Esophagus (tissue), 2 donors: ENCODE measurements around the gene JAK1. TPM values are rescaled to one million over a fixed set of nuclear protein-coding genes. Genes with fewer than 3 reads are reported as not detected.

Experiments used
- H3K27ac ChIP-seq, 2 donors: one replicate each; pipeline ENCODE4 v1.5.1; 2013; ENCODE audit warnings: low read depth in 2 of 2, mild to moderate bottlenecking in 2 of 2, inconsistent platforms in 1 of 2, low read length in 1 of 2, moderate library complexity in 1 of 2
- H3K27me3 ChIP-seq, 2 donors: one replicate each; pipeline ENCODE4 v1.6.1; 2013; ENCODE audit warnings: low read length in 2 of 2, control low read depth in 1 of 2, mild to moderate bottlenecking in 1 of 2; ENCODE audit not compliant: insufficient read depth in 2 of 2, control insufficient read depth in 1 of 2
- H3K36me3 ChIP-seq, 2 donors: one replicate each; pipeline ENCODE4 v1.6.1; 2013; ENCODE audit warnings: low read length in 1 of 2; ENCODE audit not compliant: control insufficient read depth in 2 of 2, insufficient read depth in 2 of 2
- H3K4me1 ChIP-seq, 2 donors: one replicate each; pipeline ENCODE4 v1.6.1; 2013; ENCODE audit warnings: low read length in 1 of 2; ENCODE audit not compliant: control insufficient read depth in 2 of 2, insufficient read depth in 2 of 2
- H3K4me3 ChIP-seq, 2 donors: one replicate each; pipeline ENCODE4 v1.5.1; 2013; ENCODE audit warnings: low read length in 2 of 2, mild to moderate bottlenecking in 2 of 2, low read depth in 1 of 2, moderate library complexity in 1 of 2
- H3K9me3 ChIP-seq, 2 donors: one replicate each; pipeline ENCODE4 v1.6.1; 2013; ENCODE audit warnings: mild to moderate bottlenecking in 2 of 2, low read depth in 1 of 2, low read length in 1 of 2, moderate library complexity in 1 of 2; ENCODE audit not compliant: control insufficient read depth in 2 of 2, insufficient read depth in 1 of 2
- WGBS, 2 donors: extraction: QIAGEN DNeasy Blood & Tissue Kit; methylation state at CpG; one replicate each; pipeline ENCODE4 v1.1.7; 2013; 5-methylcytosine and 5-hydroxymethylcytosine counted together
- polyA plus RNA-seq, 2 donors: library from polyadenylated mRNA; stranded (reverse); fragments of 200-250 nt; gene quantifications; one replicate each; pipeline ENCODE4 v1.2.3, GENCODE V29; 2013
- donor health status: healthy with polysubstance abuse.
- donor health status: Bipolar disorder and iron deficiency.

Gene JAK1
- polyA plus RNA-seq, 2 donors = 13.1 to 20.9 TPM

GRCh38 chr1:64981601-64982533 lies 15.5 kb upstream of the JAK1 start:
- H3K4me3 ChIP-seq = no peak overlapping the region
- H3K27me3 ChIP-seq = no peaks in the 10 kb centered on the region
- 43 to 60% methylated on average over 7 of the region's 7 CpGs for WGBS, 2 donors
- H3K27ac ChIP-seq = peak overlapping the region in 1 of 2 donors; percentile 14
- H3K36me3 ChIP-seq = no peaks in the 10 kb centered on the region
- peaks cover 0 to 2% of the 10 kb centered on the region in 2 donors for H3K4me1 ChIP-seq
- H3K9me3 ChIP-seq = no peaks in the 10 kb centered on the region

DNA sequence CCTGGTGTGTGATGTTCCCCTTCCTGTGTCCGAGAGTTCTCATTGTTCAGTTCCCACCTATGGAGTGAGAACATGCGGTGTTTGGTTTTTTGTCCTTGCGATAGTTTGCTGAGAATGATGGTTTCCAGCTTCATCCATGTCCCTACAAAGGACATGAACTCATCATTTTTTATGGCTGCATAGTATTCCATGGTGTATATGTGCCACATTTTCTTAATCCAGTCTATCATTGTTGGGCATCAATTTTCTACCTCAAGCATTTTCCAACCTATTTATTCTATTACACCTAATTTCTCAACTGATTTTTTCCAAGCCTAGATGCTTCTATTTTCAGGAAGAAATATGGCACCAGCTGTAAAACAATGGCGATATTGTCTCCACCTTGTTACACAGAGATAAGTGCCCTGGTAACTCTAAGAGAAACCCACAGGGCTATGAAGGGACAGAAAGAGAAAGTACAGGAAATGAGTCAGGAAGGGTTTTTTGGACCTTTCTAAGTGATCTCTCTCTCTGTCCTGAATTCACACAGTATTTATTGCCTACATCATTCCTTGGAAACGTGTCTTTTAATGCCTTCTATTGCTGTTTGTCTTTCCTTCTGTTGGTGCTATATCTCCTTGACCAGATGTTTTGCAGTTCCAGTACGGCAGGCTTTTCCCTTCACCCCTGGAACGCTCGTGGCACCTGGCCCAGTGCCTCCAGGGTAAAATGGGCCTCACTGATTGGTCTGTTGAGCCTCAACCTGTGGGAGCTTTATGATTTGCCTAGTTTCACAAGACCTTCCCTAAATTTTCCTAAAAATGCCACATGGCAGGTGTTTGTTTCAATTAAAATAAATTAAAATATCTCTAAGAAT lies 14.6 kb upstream of the JAK1 start:
- no peaks in the 10 kb centered on the region for H3K36me3 ChIP-seq
- no peaks in the 10 kb centered on the region for H3K27me3 ChIP-seq
- peaks cover 0 to 2% of the 10 kb centered on the region in 2 donors for H3K4me1 ChIP-seq
- no peak overlapping the region for H3K4me3 ChIP-seq
- H3K27ac ChIP-seq = no peak overlapping the region
- no peaks in the 10 kb centered on the region for H3K9me3 ChIP-seq
- 71 to 72% methylated on average over 8 of the region's 8 CpGs for WGBS, 2 donors

DNA sequence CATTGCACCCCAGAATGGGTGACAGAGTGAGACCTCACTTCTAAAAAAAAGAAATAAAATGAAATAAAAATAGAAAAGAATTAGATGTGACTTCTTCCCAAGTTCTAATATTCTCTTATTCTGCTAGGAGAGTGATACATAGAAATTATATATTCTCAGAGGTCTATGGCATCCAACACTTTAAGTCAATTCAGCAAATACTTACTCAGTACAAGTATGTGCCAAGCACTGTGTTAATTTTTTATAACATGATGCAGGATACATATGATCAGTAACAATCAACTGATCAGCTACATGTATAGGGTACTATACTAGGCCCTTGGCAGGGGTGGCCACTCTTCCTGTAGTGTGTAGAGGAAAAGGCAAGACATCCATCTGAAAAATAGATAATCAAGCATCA lies 13.0 kb upstream of the JAK1 start:
- H3K27ac ChIP-seq = no peak overlapping the region
- no peaks in the 10 kb centered on the region for H3K36me3 ChIP-seq
- H3K27me3 ChIP-seq = no peaks in the 10 kb centered on the region
- no peak overlapping the region for H3K4me3 ChIP-seq
- no peaks in the 10 kb centered on the region for H3K9me3 ChIP-seq
- H3K4me1 ChIP-seq = peaks cover 0 to 2% of the 10 kb centered on the region in 2 donors

GRCh38 chr1:64976361-64976760 lies 10.0 kb upstream of the JAK1 start:
- no peak overlapping the region for H3K4me3 ChIP-seq
- no peaks in the 10 kb centered on the region for H3K27me3 ChIP-seq
- H3K27ac ChIP-seq = no peak overlapping the region
- no peaks in the 10 kb centered on the region for H3K36me3 ChIP-seq
- H3K9me3 ChIP-seq = no peaks in the 10 kb centered on the region
- 93 to 98% methylated on average over 3 of the region's 3 CpGs for WGBS, 2 donors
- H3K4me1 ChIP-seq = peaks cover 0 to 2% of the 10 kb centered on the region in 2 donors

- H3K36me3 ChIP-seq = no peaks in the 10 kb centered on the region
- no peaks in the 10 kb centered on the region for H3K4me1 ChIP-seq
- WGBS, 2 donors = 80 to 84% methylated on average over 5 of the region's 5 CpGs
- no peak overlapping the region for H3K4me3 ChIP-seq
- no peaks in the 10 kb centered on the region for H3K27me3 ChIP-seq
- no peak overlapping the region for H3K27ac ChIP-seq
- H3K9me3 ChIP-seq = no peaks in the 10 kb centered on the region
Measured at GRCh38 chr1:64975740-64976139, 9.4 kb upstream of the JAK1 start.

- no peaks in the 10 kb centered on the region for H3K36me3 ChIP-seq
- H3K4me1 ChIP-seq = no peaks in the 10 kb centered on the region
- WGBS, 2 donors = 88 to 95% methylated on average over 1 of the region's 1 CpG
- H3K9me3 ChIP-seq = no peaks in the 10 kb centered on the region
- no peak overlapping the region for H3K4me3 ChIP-seq
- H3K27ac ChIP-seq = no peak overlapping the region
- no peaks in the 10 kb centered on the region for H3K27me3 ChIP-seq
Measured at GRCh38 chr1:64975127-64975526, 8.8 kb upstream of the JAK1 start.

GRCh38 chr1:64974288-64974825 lies 8.0 kb upstream of the JAK1 start:
- WGBS, 2 donors = 78 to 79% methylated on average over 2 of the region's 2 CpGs
- no peaks in the 10 kb centered on the region for H3K9me3 ChIP-seq
- H3K36me3 ChIP-seq = no peaks in the 10 kb centered on the region
- no peak overlapping the region for H3K4me3 ChIP-seq
- H3K4me1 ChIP-seq = no peaks in the 10 kb centered on the region
- no peak overlapping the region for H3K27ac ChIP-seq
- H3K27me3 ChIP-seq = no peaks in the 10 kb centered on the region

- no peak overlapping the region for H3K27ac ChIP-seq
- no peaks in the 10 kb centered on the region for H3K9me3 ChIP-seq
- H3K4me1 ChIP-seq = no peaks in the 10 kb centered on the region
- no peak overlapping the region for H3K4me3 ChIP-seq
- no peaks in the 10 kb centered on the region for H3K36me3 ChIP-seq
- no peaks in the 10 kb centered on the region for H3K27me3 ChIP-seq
- 86 to 87% methylated on average over 3 of the region's 3 CpGs for WGBS, 2 donors
Measured at GRCh38 chr1:64973061-64973647, 6.8 kb upstream of the JAK1 start.

- no peaks in the 10 kb centered on the region for H3K27me3 ChIP-seq
- no peaks in the 10 kb centered on the region for H3K9me3 ChIP-seq
- 60 to 70% methylated on average over 9 of the region's 9 CpGs for WGBS, 2 donors
- H3K4me3 ChIP-seq = no peak overlapping the region
- no peaks in the 10 kb centered on the region for H3K36me3 ChIP-seq
- H3K27ac ChIP-seq = no peak overlapping the region
- H3K4me1 ChIP-seq = no peaks in the 10 kb centered on the region
Measured at GRCh38 chr1:64969305-64970046, 3.1 kb upstream of the JAK1 start.
